Heart left ventricle (tissue), 11 donors: ENCODE measurements around the gene CBY3. TPM values are rescaled to one million over a fixed set of nuclear protein-coding genes. Genes with fewer than 3 reads are reported as not detected.

Source experiments
- polyA plus RNA-seq, 2 donors: library from polyadenylated mRNA; stranded (reverse); fragments of 200-250 nt; gene quantifications; one replicate each; pipeline ENCODE4 v1.2.3, GENCODE V29; 2013
- total RNA-seq, 9 donors: library from RNA; depleted of rRNA in 2 of 9; stranded (reverse); fragments of >200 nt in 2 of 9; fragmentation: NEBNext Ultra II Directional in 3 of 9; extraction: Animal tissue kit (Norgen Biotek cat#: 25700) in 3 of 9; gene quantifications; one replicate each; pipeline versions ENCODE4 v1.1.0 to v1.2.4, GENCODE V29; 2016 to 2023
- donor health status: ischemic (EF 13 %, LVEDD 7.1; RV severe dilation, severe dysfunction).
- donor health status: healthy with polysubstance abuse.
- donor health status: DM: no; HTN: yes; CAD: no.
- donor health status: DM: no; HTN: no; CAD: no.
- donor health status: ischemic (EF 25% LVEDD 5.7; RV mildly dilated, moderate dysfunction).
- donor health status: healthy.
- donor health status: DM: yes; HTN: yes; CAD: no.
- donor health status: PGD.
- donor health status: nonischemic (EF 23%, LVEDD 6.1; RV moderate dilation, normal function).

CBY3 gene
- total and polyA plus RNA-seq, 11 donors, result not detected

Other genes starting within 250 kb of the CBY3 start
- 10 to 100 TPM; 14.3 to 30.9 (median 22.1) TPM for gene RUFY1, start 130.5 kb downstream of the CBY3 start, total RNA-seq
- 10 to 100 TPM; 25.0 to 27.8 TPM for gene RUFY1, start 130.5 kb downstream of the CBY3 start, polyA plus RNA-seq
- 100 to 1,000 TPM; 106 to 252 (median 178) TPM for gene HNRNPH1, start 57.4 kb downstream of the CBY3 start, total RNA-seq
- 100 to 1,000 TPM; 126 to 195 TPM for gene HNRNPH1, start 57.4 kb downstream of the CBY3 start, polyA plus RNA-seq
- gene CANX, start 17.9 kb upstream of the CBY3 start, total RNA-seq, result 100 to 1,000 TPM; 255 to 699 (median 500) TPM
- gene CANX, start 17.9 kb upstream of the CBY3 start, polyA plus RNA-seq, result 100 to 1,000 TPM in 1 of 2 donors, 10 to 100 TPM in 1; 81.6 to 350 TPM
- 10 to 100 TPM in 8 of 9 donors, 1 to 10 TPM in 1; 9.5 to 18.0 (median 11.9) TPM for gene MAML1, start 51.8 kb upstream of the CBY3 start, total RNA-seq
- 1 to 10 TPM; 6.9 to 9.0 TPM for gene MAML1, start 51.8 kb upstream of the CBY3 start, polyA plus RNA-seq
- 10 to 100 TPM in 4 of 9 donors, 1 to 10 TPM in 5; 4.5 to 16.7 (median 9.5) TPM for gene LTC4S, start 113.0 kb upstream of the CBY3 start, total RNA-seq
- gene LTC4S, start 113.0 kb upstream of the CBY3 start, polyA plus RNA-seq, result 10 to 100 TPM in 1 of 2 donors, 1 to 10 TPM in 1; 3.3 to 13.8 TPM
- 100 to 1,000 TPM in 6 of 9 donors, 10 to 100 TPM in 3; 84.2 to 209 (median 112) TPM for gene MGAT4B, start 125.8 kb upstream of the CBY3 start, total RNA-seq
- gene MGAT4B, start 125.8 kb upstream of the CBY3 start, polyA plus RNA-seq, result 10 to 100 TPM; 49.6 to 89.7 TPM
- 100 to 1,000 TPM; 266 to 747 (median 402) TPM for gene SQSTM1, start 139.9 kb upstream of the CBY3 start, total RNA-seq
- gene SQSTM1, start 139.9 kb upstream of the CBY3 start, polyA plus RNA-seq, result 100 to 1,000 TPM; 177 to 266 TPM
- 10 to 100 TPM in 6 of 9 donors, 1 to 10 TPM in 3; 8.5 to 14.4 (median 12.3) TPM for gene MRNIP, start 177.8 kb upstream of the CBY3 start, total RNA-seq
- 10 to 100 TPM; 10.4 to 24.1 TPM for gene MRNIP, start 177.8 kb upstream of the CBY3 start, polyA plus RNA-seq
- 10 to 100 TPM; 29.3 to 68.9 (median 43.1) TPM for gene TBC1D9B, start 226.9 kb upstream of the CBY3 start, total RNA-seq
- 10 to 100 TPM; 31.1 to 49.9 TPM for gene TBC1D9B, start 226.9 kb upstream of the CBY3 start, polyA plus RNA-seq